GM08714 (cell line): Measurements from ENCODE around the gene ALLC.

Experiments
- H3K4me3 ChIP-seq: fragments of 200-500 bp; sonication (Bioruptor generic); 2 replicates; pipeline ENCODE4 v1.5.1; 2014; ENCODE audit warnings: mild to moderate bottlenecking, low read length, inconsistent platforms
- ZNF274 ChIP-seq: IDR thresholded peaks from 2 replicates; pipeline ENCODE4 v1.6.1; 2012; ENCODE audit warnings: mild to moderate bottlenecking, low read depth, low read length

ALLC gene

GRCh38 chr2:3620834-3621233, 37.2 kb upstream of the ALLC start:
- TF ChIP-seq ZNF274: no peak
- H3K4me3 ChIP-seq: no peak overlapping the region

- H3K4me3 ChIP-seq: no peak overlapping the region
- no peak for TF ChIP-seq ZNF274
Measured at GRCh38 chr2:3622967-3623366, 35.0 kb upstream of the ALLC start.

GRCh38 chr2:3624059-3624794, 33.8 kb upstream of the ALLC start:
- H3K4me3 ChIP-seq: no peak overlapping the region
- no peak for TF ChIP-seq ZNF274

GRCh38 chr2:3625186-3625585, 32.8 kb upstream of the ALLC start:
- H3K4me3 ChIP-seq: no peak overlapping the region
- no peak for TF ChIP-seq ZNF274

- TF ChIP-seq ZNF274: no peak
- H3K4me3 ChIP-seq: no peak overlapping the region
Measured at GRCh38 chr2:3626118-3626811, 31.7 kb upstream of the ALLC start.

GRCh38 chr2:3626812-3627499, 31.0 kb upstream of the ALLC start:
- no peak overlapping the region for H3K4me3 ChIP-seq
- no peak for TF ChIP-seq ZNF274

GRCh38 chr2:3627500-3628100, 30.4 kb upstream of the ALLC start:
- TF ChIP-seq ZNF274: no peak
- H3K4me3 ChIP-seq: no peak overlapping the region

GRCh38 chr2:3628241-3628679, 29.7 kb upstream of the ALLC start:
- H3K4me3 ChIP-seq: no peak overlapping the region
- no peak for TF ChIP-seq ZNF274

- TF ChIP-seq ZNF274: no peak
- H3K4me3 ChIP-seq: no peak overlapping the region
Measured at GRCh38 chr2:3628800-3629199, 29.2 kb upstream of the ALLC start.

GRCh38 chr2:3630631-3631030, 27.4 kb upstream of the ALLC start:
- TF ChIP-seq ZNF274: no peak
- H3K4me3 ChIP-seq: no peak overlapping the region

GRCh38 chr2:3631161-3631850, 26.7 kb upstream of the ALLC start:
- no peak overlapping the region for H3K4me3 ChIP-seq
- no peak for TF ChIP-seq ZNF274

GRCh38 chr2:3631851-3632659, 25.9 kb upstream of the ALLC start:
- no peak for TF ChIP-seq ZNF274
- H3K4me3 ChIP-seq: no peak overlapping the region
